ENCODE measurements around the gene PHLPP2. TPM values are rescaled to one million over a fixed set of nuclear protein-coding genes. Genes with fewer than 3 reads are reported as not detected.
A peak's percentile ranks its signal among the peaks of the same experiment; 100 is the strongest.
"Not testable (repeated sequence)": the region's sequence is repeated elsewhere in the genome, so short reads cannot be mapped to it uniquely, and the experiment has no call there.

Gene PHLPP2
- total and polyA plus RNA-seq, 4 experiments from 2014 or later, result 1.3 to 10.5 (median 6.2) TPM

DNA sequence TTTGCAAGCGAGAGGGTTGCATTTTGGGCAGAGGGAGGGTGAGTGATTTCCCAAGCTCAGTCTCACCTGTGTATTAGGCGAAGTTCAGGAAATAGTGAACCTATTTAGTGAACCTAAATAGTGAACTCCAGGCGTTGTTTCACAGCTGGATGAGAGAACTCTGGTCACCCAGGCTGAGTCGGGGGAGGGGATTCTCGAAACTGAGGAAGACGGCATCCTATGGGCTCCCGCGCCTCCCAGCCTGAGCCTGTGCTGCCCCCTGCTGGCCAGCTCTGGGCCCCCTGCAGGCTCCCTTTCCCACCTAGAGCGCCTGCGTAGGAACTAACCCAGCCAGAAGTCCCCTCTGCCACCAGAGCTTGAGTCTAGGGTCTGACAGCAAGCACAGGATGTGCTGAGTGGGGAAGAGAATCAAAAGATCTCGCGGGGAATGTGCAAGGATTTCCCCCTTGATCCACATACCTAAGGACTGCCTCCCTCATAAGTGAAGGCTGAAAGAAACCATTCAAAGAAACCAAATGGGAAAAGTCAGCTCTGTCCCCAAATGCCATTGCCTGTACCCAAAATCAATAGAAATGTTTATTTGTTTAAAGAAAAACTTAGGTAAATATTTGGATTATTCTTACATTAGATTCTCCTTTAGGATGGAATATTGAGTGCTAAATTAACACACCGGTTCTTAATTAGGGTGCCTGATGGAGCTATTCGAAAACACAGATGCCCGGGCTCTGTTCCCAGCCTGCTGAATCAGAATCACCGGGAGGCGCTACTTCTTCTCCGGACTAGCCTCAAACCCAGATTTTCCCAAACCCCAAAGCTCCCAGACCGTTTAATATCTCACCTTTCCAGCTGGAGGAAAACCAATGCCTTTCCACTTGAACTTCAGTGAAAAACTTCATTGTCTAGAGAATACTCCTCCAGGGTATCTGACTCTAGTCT, 113.3 kb downstream of the PHLPP2 start:
- POLR2A ChIA-PET (ENCODE audit: partially characterized antibody), result interaction anchor here (0.8 to 2.3 kb wide), 2 partner anchors 43 to 46 kb away, joined by 4 to 13 read pairs; no protein-coding TSS in a partner anchor
- Mint-ChIP-seq H3K4me1 (peaks cover 0 to 4% (median 2%) of the 10 kb centered on the region in 4 donors), H3K4me3 (peak overlapping the region in 2 of 8 donors; percentile 13 to 25), H3K27me3 (peaks cover 2 to 25% of the 10 kb centered on the region in 2 donors), H3K27ac (no peak overlapping the region), H3K36me3 (no peaks in the 10 kb centered on the region), H3K9me3 (no peaks in the 10 kb centered on the region)
- intact Hi-C loops (cut with micrococcal nuclease), result loop anchor here (1.0 kb wide), 3 partner anchors 46 to 350 kb away; no protein-coding TSS in a partner anchor
- Histone ChIP-seq H3K9me3 (ENCODE audit: control insufficient read depth in 1 of 2, low read length in 2 of 2) (no peaks in the 10 kb centered on the region), H3K4me1 (ENCODE audit: insufficient read depth, low read length) (no peaks in the 10 kb centered on the region), H3K27me3 (ENCODE audit: insufficient read depth, low read length) (no peaks in the 10 kb centered on the region), H3K27ac (ENCODE audit: low read depth, low read length) (no peak overlapping the region), H3K4me3 (ENCODE audit: low read length in 2 of 2) (no peak overlapping the region), H3K36me3 (ENCODE audit: insufficient read depth, low read length) (no peaks in the 10 kb centered on the region)
- DNase-seq, result peak; percentile 63 to 67 (median 66)
- CTCF ChIA-PET (ENCODE audit: partially characterized antibody), result interaction anchor here (0.5 to 5.4 kb wide), 58 partner anchors 9 to 352 kb away, joined by 3 to 107 read pairs (median 4); partner anchors contain the start of genes MARVELD3 and ZNF23

DNA sequence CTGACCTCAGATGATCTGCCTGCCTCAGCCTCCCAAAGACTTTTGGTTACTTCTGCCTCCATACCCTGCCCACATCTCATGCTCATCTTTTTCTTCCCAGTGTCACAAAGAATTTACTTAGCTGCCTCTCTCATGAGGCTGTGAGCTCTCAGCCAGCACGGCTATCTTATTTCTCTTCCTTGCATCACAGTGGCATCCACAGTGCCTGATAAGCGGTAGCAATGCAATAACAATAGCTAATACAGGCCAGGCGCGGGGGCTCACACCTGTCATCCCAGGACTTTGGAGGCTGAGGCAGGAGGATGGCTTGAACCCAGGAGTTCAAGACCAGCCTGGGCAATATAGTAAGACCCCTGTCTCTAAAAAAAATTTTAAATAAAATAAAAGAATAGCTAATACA, 114.1 kb downstream of the PHLPP2 start:
- CTCF ChIA-PET (ENCODE audit: partially characterized antibody), result interaction anchor here (0.5 to 5.4 kb wide), 52 partner anchors 8 to 609 kb away, joined by 3 to 107 read pairs (median 4); partner anchors contain the start of genes MARVELD3 and ZNF23

GRCh38 chr16:71609066-71609465, 115.4 kb downstream of the PHLPP2 start:
- ChIA-PET CTCF (ENCODE audit: partially characterized antibody) (interaction anchor here (0.7 to 5.4 kb wide), 5 partner anchors 9 to 196 kb away, joined by 3 to 107 read pairs (median 6); no protein-coding TSS in a partner anchor), POLR2A (ENCODE audit: partially characterized antibody) (no interaction called here)
- Histone ChIP-seq H3K36me3 (ENCODE audit: insufficient read depth, low read length) (no peaks in the 10 kb centered on the region), H3K4me3 (ENCODE audit: low read length in 2 of 2) (no peak overlapping the region), H3K27ac (ENCODE audit: low read depth, low read length) (no peak overlapping the region), H3K9me3 (ENCODE audit: control insufficient read depth in 1 of 2, low read length in 2 of 2) (no peaks in the 10 kb centered on the region), H3K4me1 (ENCODE audit: insufficient read depth, low read length) (no peaks in the 10 kb centered on the region), H3K27me3 (ENCODE audit: insufficient read depth, low read length) (no peaks in the 10 kb centered on the region)
- no peaks in the 10 kb centered on the region for H3K36me3 Mint-ChIP-seq
- H3K27ac Mint-ChIP-seq, result no peak overlapping the region
- intact Hi-C loops (cut with micrococcal nuclease), result no loop called here
- no peak for DNase-seq
- H3K4me1 Mint-ChIP-seq, result peaks cover 0 to 4% (median 2%) of the 10 kb centered on the region in 4 donors
- no peak overlapping the region for H3K4me3 Mint-ChIP-seq
- peaks cover 2 to 18% of the 10 kb centered on the region in 2 donors for H3K27me3 Mint-ChIP-seq
- H3K9me3 Mint-ChIP-seq, result no peaks in the 10 kb centered on the region

More for the DNA sequence above, 114.1 kb downstream of the PHLPP2 start:
- H3K27me3 Mint-ChIP-seq, result peaks cover 2 to 23% of the 10 kb centered on the region in 2 donors
- H3K36me3 Mint-ChIP-seq, result no peaks in the 10 kb centered on the region
- H3K4me3 Mint-ChIP-seq, result no peak overlapping the region
- no peaks in the 10 kb centered on the region for H3K27me3 ChIP-seq (ENCODE audit: insufficient read depth, low read length)
- DNase-seq, result no peak
- no peak overlapping the region for H3K27ac ChIP-seq (ENCODE audit: low read depth, low read length)
- no peaks in the 10 kb centered on the region for H3K36me3 ChIP-seq (ENCODE audit: insufficient read depth, low read length)
- no peaks in the 10 kb centered on the region for H3K4me1 ChIP-seq (ENCODE audit: insufficient read depth, low read length)
- H3K4me1 Mint-ChIP-seq, result peaks cover 0 to 4% (median 2%) of the 10 kb centered on the region in 4 donors
- no peak overlapping the region for H3K27ac Mint-ChIP-seq
- no peak overlapping the region for H3K4me3 ChIP-seq (ENCODE audit: low read length in 2 of 2)
- POLR2A ChIA-PET (ENCODE audit: partially characterized antibody), result interaction anchor here (2.3 kb wide), 1 partner anchor 45 kb away, joined by 13 read pairs; no protein-coding TSS in a partner anchor
- no peaks in the 10 kb centered on the region for H3K9me3 Mint-ChIP-seq
- intact Hi-C loops (cut with micrococcal nuclease), result no loop called here
- H3K9me3 ChIP-seq (ENCODE audit: control insufficient read depth in 1 of 2, low read length in 2 of 2), result no peaks in the 10 kb centered on the region

DNA sequence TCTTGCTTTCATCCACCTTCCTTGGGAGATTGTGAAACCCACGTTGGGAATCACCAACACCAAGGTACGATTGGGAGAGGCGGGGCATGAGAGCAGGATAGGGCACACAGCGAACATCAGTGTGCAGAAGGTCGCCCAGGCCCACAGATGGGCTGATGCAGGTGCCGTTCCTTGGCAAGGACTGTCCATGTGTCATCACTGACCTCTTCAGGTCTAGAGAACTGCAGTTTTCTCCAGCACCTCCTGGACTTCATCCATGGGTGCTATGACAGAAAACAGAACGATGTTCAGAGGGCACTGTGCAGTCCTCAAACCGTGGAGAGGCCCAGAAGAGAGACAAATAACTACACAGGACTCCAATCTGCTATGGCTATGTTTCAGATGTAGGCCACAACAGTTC, 123.7 kb downstream of the PHLPP2 start:
- Mint-ChIP-seq H3K4me3 (no peak overlapping the region), H3K27me3 (peaks cover 9 to 18% of the 10 kb centered on the region in 2 donors), H3K4me1 (no peaks in the 10 kb centered on the region), H3K27ac (no peak overlapping the region), H3K36me3 (no peaks in the 10 kb centered on the region), H3K9me3 (no peaks in the 10 kb centered on the region)
- no peak for DNase-seq
- ChIA-PET CTCF (ENCODE audit: partially characterized antibody) (no interaction called here), POLR2A (ENCODE audit: partially characterized antibody) (no interaction called here)
- intact Hi-C loops (cut with micrococcal nuclease), result no loop called here
- no peaks in the 10 kb centered on the region for H3K4me1 ChIP-seq (ENCODE audit: insufficient read depth, low read length)
- no peaks in the 10 kb centered on the region for H3K36me3 ChIP-seq (ENCODE audit: insufficient read depth, low read length)
- H3K4me3 ChIP-seq (ENCODE audit: low read length in 2 of 2), result no peak overlapping the region
- H3K27me3 ChIP-seq (ENCODE audit: insufficient read depth, low read length), result no peaks in the 10 kb centered on the region
- H3K9me3 ChIP-seq (ENCODE audit: control insufficient read depth in 1 of 2, low read length in 2 of 2), result no peaks in the 10 kb centered on the region
- H3K27ac ChIP-seq (ENCODE audit: low read depth, low read length), result no peak overlapping the region

GRCh38 chr16:71598426-71598825, 126.1 kb downstream of the PHLPP2 start:
- H3K36me3 ChIP-seq (ENCODE audit: insufficient read depth, low read length); H3K4me3 Mint-ChIP-seq; H3K4me3 ChIP-seq (ENCODE audit: low read length in 2 of 2); H3K4me1 Mint-ChIP-seq; H3K27ac ChIP-seq (ENCODE audit: low read depth, low read length); H3K27me3 ChIP-seq (ENCODE audit: insufficient read depth, low read length); H3K4me1 ChIP-seq (ENCODE audit: insufficient read depth, low read length); H3K36me3 Mint-ChIP-seq; H3K9me3 ChIP-seq (ENCODE audit: control insufficient read depth in 1 of 2, low read length in 2 of 2); intact Hi-C loops (cut with micrococcal nuclease); POLR2A ChIA-PET (ENCODE audit: partially characterized antibody); H3K27ac Mint-ChIP-seq; H3K9me3 Mint-ChIP-seq; DNase-seq; CTCF ChIA-PET (ENCODE audit: partially characterized antibody): not testable (repeated sequence)
- H3K27me3 Mint-ChIP-seq, result peaks cover 18 to 28% of the 10 kb centered on the region in 2 donors

- H3K36me3 ChIP-seq (ENCODE audit: insufficient read depth, low read length); H3K4me1 ChIP-seq (ENCODE audit: insufficient read depth, low read length); H3K27ac ChIP-seq (ENCODE audit: low read depth, low read length); H3K4me1 Mint-ChIP-seq; H3K27me3 ChIP-seq (ENCODE audit: insufficient read depth, low read length); H3K4me3 ChIP-seq (ENCODE audit: low read length in 2 of 2); H3K27ac Mint-ChIP-seq; H3K9me3 ChIP-seq (ENCODE audit: control insufficient read depth in 1 of 2, low read length in 2 of 2); H3K36me3 Mint-ChIP-seq; POLR2A ChIA-PET (ENCODE audit: partially characterized antibody); H3K4me3 Mint-ChIP-seq; CTCF ChIA-PET (ENCODE audit: partially characterized antibody); intact Hi-C loops (cut with micrococcal nuclease); DNase-seq; H3K9me3 Mint-ChIP-seq: not testable (repeated sequence)
- H3K27me3 Mint-ChIP-seq, result peaks cover 26 to 44% of the 10 kb centered on the region in 2 donors
Observed at GRCh38 chr16:71595340-71595826, 129.1 kb downstream of the PHLPP2 start.
